ENCODE results near the gene CEBPZ. TPM values are rescaled to one million over a fixed set of nuclear protein-coding genes. Genes with fewer than 3 reads are reported as not detected.

CEBPZ gene
- polyA plus RNA-seq, 1 experiment: 3.7 TPM

GRCh38 chr2:37246205-37246604 is 14.8 kb upstream of the CEBPZ start:
- no peak for TF ChIP-seq CTCF (IDR thresholded peaks at IDR 0.05; ENCODE audit: insufficient read depth, low read depth, low read length)
- Histone ChIP-seq H3K27me3 (ENCODE audit: control insufficient read depth, insufficient read depth, low read length) (no peaks in the 10 kb centered on the region), H3K36me3 (ENCODE audit: control insufficient read depth, insufficient read depth, low read length) (peaks cover 3% of the 10 kb centered on the region; the same call in 1 of the 2 replicates), H3K4me3 (ENCODE audit: low read depth, low read length) (no peak overlapping the region)
- POLR2A ChIA-PET: no interaction called here
- CTCF ChIA-PET: no interaction called here
- no peak for DNase-seq (ENCODE audit: low read depth)

GRCh38 chr2:37244755-37245154 is 13.4 kb upstream of the CEBPZ start:
- Histone ChIP-seq H3K4me3 (ENCODE audit: low read depth, low read length) (no peak overlapping the region), H3K27me3 (ENCODE audit: control insufficient read depth, insufficient read depth, low read length) (no peaks in the 10 kb centered on the region), H3K36me3 (ENCODE audit: control insufficient read depth, insufficient read depth, low read length) (peaks cover 3% of the 10 kb centered on the region; the same call in 1 of the 2 replicates)
- DNase-seq (ENCODE audit: low read depth): no peak
- TF ChIP-seq CTCF (IDR thresholded peaks at IDR 0.05; ENCODE audit: insufficient read depth, low read depth, low read length): no peak
- ChIA-PET POLR2A (no interaction called here), CTCF (no interaction called here)

- Histone ChIP-seq H3K27me3 (ENCODE audit: control insufficient read depth, insufficient read depth, low read length) (no peaks in the 10 kb centered on the region), H3K36me3 (ENCODE audit: control insufficient read depth, insufficient read depth, low read length) (peaks cover 5% of the 10 kb centered on the region; the same call in 1 of the 2 replicates), H3K4me3 (ENCODE audit: low read depth, low read length) (no peak overlapping the region)
- ChIA-PET POLR2A (no interaction called here), CTCF (interaction anchor here (0.5 kb wide), 1 partner anchor 1321 kb away, joined by 3 read pairs; no protein-coding TSS in a partner anchor)
- no peak for TF ChIP-seq CTCF (IDR thresholded peaks at IDR 0.05; ENCODE audit: insufficient read depth, low read depth, low read length)
- DNase-seq (ENCODE audit: low read depth): no peak
These were observed 12.6 kb upstream of the CEBPZ start for GRCh38 chr2:37244017-37244416.

- Histone ChIP-seq H3K36me3 (ENCODE audit: control insufficient read depth, insufficient read depth, low read length) (peaks cover 5% of the 10 kb centered on the region; the same call in 1 of the 2 replicates), H3K4me3 (ENCODE audit: low read depth, low read length) (no peak overlapping the region), H3K27me3 (ENCODE audit: control insufficient read depth, insufficient read depth, low read length) (no peaks in the 10 kb centered on the region)
- ChIA-PET CTCF (interaction anchor here (0.5 kb wide), 1 partner anchor 1322 kb away, joined by 3 read pairs; no protein-coding TSS in a partner anchor), POLR2A (no interaction called here)
- TF ChIP-seq CTCF (IDR thresholded peaks at IDR 0.05; ENCODE audit: insufficient read depth, low read depth, low read length): no peak
- DNase-seq (ENCODE audit: low read depth): no peak
These were observed 12.0 kb upstream of the CEBPZ start for GRCh38 chr2:37243435-37243834.

GRCh38 chr2:37232131-37232933 is 936 bp upstream of the CEBPZ start:
- ChIA-PET CTCF (interaction anchor here (0.6 to 1.3 kb wide), 2 partner anchors 63 to 68 kb away, joined by 3 to 4 read pairs; no protein-coding TSS in a partner anchor), POLR2A (no interaction called here)
- TF ChIP-seq CTCF (IDR thresholded peaks at IDR 0.05; ENCODE audit: insufficient read depth, low read depth, low read length): no peak
- no peak for DNase-seq (ENCODE audit: low read depth)
- Histone ChIP-seq H3K4me3 (ENCODE audit: low read depth, low read length) (peak overlapping the region; percentile 97), H3K36me3 (ENCODE audit: control insufficient read depth, insufficient read depth, low read length) (peaks cover 7% of the 10 kb centered on the region), H3K27me3 (ENCODE audit: control insufficient read depth, insufficient read depth, low read length) (no peaks in the 10 kb centered on the region)

Measured in BJ (cell line).